ENCODE measurements around the gene UBE2R2.
"Not testable (repeated sequence)": the region's sequence is repeated elsewhere in the genome, so short reads cannot be mapped to it uniquely, and the experiment has no call there.

DNA sequence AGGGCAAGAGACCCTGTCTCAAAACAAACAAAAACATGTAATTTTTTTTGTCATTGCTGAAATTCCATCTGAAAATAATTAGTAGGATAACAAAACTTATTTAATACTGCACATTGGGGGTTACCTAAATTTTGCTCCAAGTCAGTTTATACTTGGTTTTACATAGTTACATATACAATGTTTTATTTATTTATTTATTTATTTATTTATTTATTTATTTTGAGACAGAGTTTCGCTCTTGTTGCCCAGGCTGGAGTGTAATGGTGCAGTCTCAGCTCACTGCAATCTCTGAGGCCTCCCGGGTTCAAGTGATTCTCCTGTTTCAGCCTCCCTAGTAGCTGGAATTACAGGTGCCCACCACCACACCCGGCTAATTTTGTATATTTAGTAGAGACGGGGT is 52.3 kb downstream of the UBE2R2 start:
- not testable (repeated sequence) for TF ChIP-seq MAX (IDR thresholded peaks at IDR 0.05; ENCODE audit: low read depth, low read length); POLR2A (IDR thresholded peaks at IDR 0.05; ENCODE audit: extremely low read depth, insufficient read length)
